Fibroblast of lung (primary cell): ENCODE results near the gene CTNND2. TPM values are rescaled to one million over a fixed set of nuclear protein-coding genes. Genes with fewer than 3 reads are reported as not detected.

Experiments used
- DNase-seq, 2 donors: peaks; one replicate each; pipeline versions ENCODE4 v3.0.0 to v3.0.0-alpha.2; 2010; ENCODE audit warnings: low read depth in 2 of 2
- H2AFZ ChIP-seq: 2 replicates; pipeline ENCODE4 v1.5.1; 2012; ENCODE audit warnings: low read length, control low read depth, inconsistent platforms
- H3K27ac ChIP-seq: 2 replicates; pipeline ENCODE4 v1.5.1; 2011; ENCODE audit warnings: low read length, control low read depth; ENCODE audit not compliant: insufficient read depth
- H3K27me3 ChIP-seq: 2 replicates; pipeline ENCODE4 v1.5.1; 2011; ENCODE audit warnings: mild to moderate bottlenecking, low read length; ENCODE audit not compliant: control insufficient read depth, insufficient read depth
- H3K36me3 ChIP-seq: 2 replicates; pipeline ENCODE4 v1.5.1; 2011; ENCODE audit warnings: low read length; ENCODE audit not compliant: control insufficient read depth, insufficient read depth
- H3K4me1 ChIP-seq: 2 replicates; pipeline ENCODE4 v1.5.1; 2011; ENCODE audit warnings: low read length; ENCODE audit not compliant: control insufficient read depth, insufficient read depth; ENCODE audit errors: extremely low read depth
- H3K4me2 ChIP-seq: 2 replicates; pipeline ENCODE4 v1.5.1; 2011; ENCODE audit warnings: low read length, control low read depth; ENCODE audit not compliant: insufficient read depth; ENCODE audit errors: extremely low read depth
- H3K4me3 ChIP-seq, 4 experiments: fragments of 200-600 bp in 1 of 4; sonication (generic) in 1 of 4; replicated peaks in 1 of 4; 2 replicates each; pipeline ENCODE4 v1.5.1; 2011 to 2016; ENCODE audit warnings: low read length in 4 of 4, low read depth in 3 of 4, mild to moderate bottlenecking in 3 of 4, control low read depth in 2 of 4, inconsistent platforms in 1 of 4, mixed read lengths in 1 of 4; ENCODE audit not compliant: insufficient read depth in 1 of 4; ENCODE audit errors: control extremely low read depth in 1 of 4
- H3K79me2 ChIP-seq: 2 replicates; pipeline ENCODE4 v1.5.1; 2012; ENCODE audit warnings: mild to moderate bottlenecking, low read length, inconsistent platforms; ENCODE audit not compliant: control insufficient read depth, insufficient read depth
- H3K9ac ChIP-seq: 2 replicates; pipeline ENCODE4 v1.5.1; 2011; ENCODE audit warnings: mild to moderate bottlenecking, low read length, control low read depth; ENCODE audit not compliant: insufficient read depth
- H3K9me3 ChIP-seq: 2 replicates; pipeline ENCODE4 v1.5.1; 2012; ENCODE audit warnings: low read depth, low read length; ENCODE audit not compliant: control insufficient read depth, insufficient read depth
- H4K20me1 ChIP-seq: 2 replicates; pipeline ENCODE4 v1.5.1; 2011; ENCODE audit warnings: low read length; ENCODE audit not compliant: control insufficient read depth, insufficient read depth; ENCODE audit errors: extremely low read depth
- EZH2 ChIP-seq: IDR thresholded peaks from 2 replicates; pipeline ENCODE4 v1.5.1; 2012; ENCODE audit warnings: low read length, control low read depth, mild to moderate bottlenecking; ENCODE audit errors: missing control alignments
- polyA plus RNA-seq, 2 donors: library from polyadenylated mRNA; depleted of rRNA in 1 of 2; stranded (reverse) in 1 of 2; unstranded in 1 of 2; fragments of >200 nt; gene quantifications; 2 replicates each; pipeline ENCODE4 v1.2.1, GENCODE V29; 2011 to 2012; ENCODE audit warnings: missing spikeins in 1 of 2
- total RNA-seq: library from RNA; depleted of rRNA; stranded (reverse); fragments of >200 nt; gene quantifications from 2 replicates; pipeline ENCODE4 v1.2.1, GENCODE V29; 2014
- TF ChIP-seq, protein P1 (sequence below), 2 donors: IDR thresholded peaks in 1 of 2; conservative IDR thresholded peaks in 1 of 2; 1 replicate in 1 of 2; 2 replicates in 1 of 2; pipeline ENCODE4 v1.5.1; 2011 to 2012; ENCODE audit warnings: low read length in 2 of 2, control low read depth in 1 of 2, inconsistent platforms in 1 of 2, low read depth in 1 of 2, mild to moderate bottlenecking in 1 of 2

Gene CTNND2
- total and polyA plus RNA-seq, 2 donors (not counting 1 experiment from before 2014, with no cell fraction given), result not detected

DNA sequence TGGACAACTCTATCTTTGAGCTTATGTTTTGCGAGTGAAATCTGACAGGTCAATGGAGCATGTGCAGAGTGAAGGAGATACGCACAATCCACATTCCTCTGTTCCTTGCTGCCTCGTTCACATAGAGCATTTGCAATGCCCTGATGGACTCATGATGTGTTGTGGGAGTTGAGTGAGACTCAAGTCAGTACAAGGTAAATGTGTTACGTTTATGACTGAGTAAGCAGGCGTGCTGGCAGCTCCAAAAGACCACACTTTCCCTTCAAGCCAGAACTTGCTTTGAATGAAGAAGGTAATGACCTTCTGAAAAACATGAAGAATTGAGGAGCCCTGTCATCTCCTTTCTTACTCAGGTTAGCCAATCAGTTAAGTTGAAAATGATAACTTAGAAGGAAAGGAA, 477.8 kb downstream of the CTNND2 start:
- DNase-seq, result no peak
- H2AFZ ChIP-seq, result no peak overlapping the region
- H3K4me1 ChIP-seq, result no peaks in the 10 kb centered on the region
- H4K20me1 ChIP-seq, result no peaks in the 10 kb centered on the region
- no peaks in the 10 kb centered on the region for H3K79me2 ChIP-seq
- H3K36me3 ChIP-seq, result no peaks in the 10 kb centered on the region
- H3K27me3 ChIP-seq, result no peaks in the 10 kb centered on the region
- no peak overlapping the region for H3K4me3 ChIP-seq
- H3K9ac ChIP-seq, result no peak overlapping the region
- H3K4me2 ChIP-seq, result no peak overlapping the region
- no peak for TF ChIP-seq EZH2
- TF ChIP-seq, protein P1, sequence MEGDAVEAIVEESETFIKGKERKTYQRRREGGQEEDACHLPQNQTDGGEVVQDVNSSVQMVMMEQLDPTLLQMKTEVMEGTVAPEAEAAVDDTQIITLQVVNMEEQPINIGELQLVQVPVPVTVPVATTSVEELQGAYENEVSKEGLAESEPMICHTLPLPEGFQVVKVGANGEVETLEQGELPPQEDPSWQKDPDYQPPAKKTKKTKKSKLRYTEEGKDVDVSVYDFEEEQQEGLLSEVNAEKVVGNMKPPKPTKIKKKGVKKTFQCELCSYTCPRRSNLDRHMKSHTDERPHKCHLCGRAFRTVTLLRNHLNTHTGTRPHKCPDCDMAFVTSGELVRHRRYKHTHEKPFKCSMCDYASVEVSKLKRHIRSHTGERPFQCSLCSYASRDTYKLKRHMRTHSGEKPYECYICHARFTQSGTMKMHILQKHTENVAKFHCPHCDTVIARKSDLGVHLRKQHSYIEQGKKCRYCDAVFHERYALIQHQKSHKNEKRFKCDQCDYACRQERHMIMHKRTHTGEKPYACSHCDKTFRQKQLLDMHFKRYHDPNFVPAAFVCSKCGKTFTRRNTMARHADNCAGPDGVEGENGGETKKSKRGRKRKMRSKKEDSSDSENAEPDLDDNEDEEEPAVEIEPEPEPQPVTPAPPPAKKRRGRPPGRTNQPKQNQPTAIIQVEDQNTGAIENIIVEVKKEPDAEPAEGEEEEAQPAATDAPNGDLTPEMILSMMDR (conservative IDR thresholded peaks at IDR 0.05 in 1 of 2, IDR thresholded peaks at IDR 0.05 in 1 of 2; ENCODE audit: low read depth in 1 of 2, low read length in 2 of 2), result no peak
- H3K9me3 ChIP-seq, result no peaks in the 10 kb centered on the region
- H3K27ac ChIP-seq, result no peak overlapping the region

DNA sequence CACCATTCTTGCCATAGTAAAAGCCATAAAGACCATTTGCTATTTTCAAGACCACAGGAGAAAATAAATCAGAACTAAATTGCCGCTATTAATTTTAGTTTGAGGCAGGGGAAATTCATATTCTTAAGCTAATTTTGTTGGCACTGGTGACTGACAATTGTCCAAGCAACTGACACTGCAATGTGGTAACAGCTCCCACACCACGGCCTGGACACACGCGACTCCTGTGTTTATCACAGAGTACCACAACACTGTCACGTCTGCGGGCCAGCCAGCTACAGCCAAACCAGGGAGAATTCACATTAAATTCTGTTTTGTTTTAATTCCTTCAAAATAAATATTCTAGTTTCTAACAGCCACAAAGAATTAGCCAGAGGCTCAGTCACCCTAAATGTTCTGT, 481.9 kb downstream of the CTNND2 start:
- no peak overlapping the region for H2AFZ ChIP-seq
- no peaks in the 10 kb centered on the region for H3K36me3 ChIP-seq
- H3K79me2 ChIP-seq, result no peaks in the 10 kb centered on the region
- DNase-seq, result no peak
- H3K9me3 ChIP-seq, result no peaks in the 10 kb centered on the region
- H3K9ac ChIP-seq, result no peak overlapping the region
- no peak overlapping the region for H3K27ac ChIP-seq
- H3K4me2 ChIP-seq, result no peak overlapping the region
- no peak overlapping the region for H3K4me3 ChIP-seq
- no peaks in the 10 kb centered on the region for H3K4me1 ChIP-seq
- no peak for TF ChIP-seq EZH2
- TF ChIP-seq, protein P1 (conservative IDR thresholded peaks at IDR 0.05 in 1 of 2, IDR thresholded peaks at IDR 0.05 in 1 of 2; ENCODE audit: low read depth in 1 of 2, low read length in 2 of 2), result no peak
- no peaks in the 10 kb centered on the region for H4K20me1 ChIP-seq
- no peaks in the 10 kb centered on the region for H3K27me3 ChIP-seq

DNA sequence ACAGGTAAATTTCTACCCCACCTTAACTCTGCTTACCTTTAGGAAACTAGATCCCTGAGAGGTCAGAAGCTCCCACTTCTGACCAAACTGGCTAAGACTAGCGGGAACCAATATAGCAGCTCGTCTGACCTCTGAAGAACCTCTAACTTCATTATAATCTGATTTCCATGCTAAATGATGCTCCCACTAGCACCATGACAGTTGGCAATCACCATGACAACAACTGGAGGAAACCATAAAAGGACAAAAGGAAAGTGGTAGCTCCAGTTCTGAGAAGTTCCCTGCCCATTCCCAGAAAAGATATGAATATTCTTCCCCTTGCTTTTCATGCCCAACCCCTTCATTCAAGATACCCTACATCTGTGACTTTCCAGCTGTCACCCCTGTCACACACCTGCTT, 483.3 kb downstream of the CTNND2 start:
- H3K36me3 ChIP-seq, result no peaks in the 10 kb centered on the region
- TF ChIP-seq EZH2, result no peak
- TF ChIP-seq, protein P1 (conservative IDR thresholded peaks at IDR 0.05 in 1 of 2, IDR thresholded peaks at IDR 0.05 in 1 of 2; ENCODE audit: low read depth in 1 of 2, low read length in 2 of 2), result no peak
- H3K9me3 ChIP-seq, result no peaks in the 10 kb centered on the region
- H3K27ac ChIP-seq, result no peak overlapping the region
- H3K27me3 ChIP-seq, result no peaks in the 10 kb centered on the region
- H3K79me2 ChIP-seq, result no peaks in the 10 kb centered on the region
- H3K4me3 ChIP-seq, result no peak overlapping the region
- no peak overlapping the region for H3K9ac ChIP-seq
- H2AFZ ChIP-seq, result no peak overlapping the region
- H4K20me1 ChIP-seq, result no peaks in the 10 kb centered on the region
- H3K4me1 ChIP-seq, result no peaks in the 10 kb centered on the region
- DNase-seq, result no peak
- no peak overlapping the region for H3K4me2 ChIP-seq
